SK-N-SH (cell line): ENCODE results near the gene KRTAP10-1. TPM values are rescaled to one million over a fixed set of nuclear protein-coding genes. Genes with fewer than 3 reads are reported as not detected.
A peak's percentile ranks its signal among the peaks of the same experiment; 100 is the strongest.

Source experiments
- CTCF ChIA-PET: fragments of 300-600, 350-600 bp; formaldehyde crosslinking; extraction: SDS; loops from one replicate; lab custom pipeline; 2021; lab: Yijun Ruan, JAX
- POLR2A ChIA-PET: fragments of 350-600 bp; sonication (Branson Sonifier 250); formaldehyde crosslinking; extraction: SDS; loops from one replicate; lab custom pipeline; 2020; ENCODE audit warnings: antibody characterized with exemption, inconsistent platforms; lab: Yijun Ruan, JAX
- DNase-seq: peaks from one replicate; pipeline ENCODE4 v3.0.0; 2012
- H2AFZ ChIP-seq: fragments of 200-600 bp; sonication (generic); 2 replicates; pipeline ENCODE4 v1.8.1; 2016; ENCODE audit warnings: antibody characterized with exemption, mild to moderate bottlenecking, low read depth
- H3F3A ChIP-seq: fragments of 200-600 bp; sonication (generic); replicated peaks from 2 replicates; pipeline ENCODE3; 2016; ENCODE audit warnings: antibody characterized with exemption, mild to moderate bottlenecking; ENCODE audit not compliant: insufficient read depth
- H3K27ac ChIP-seq, 2 experiments: fragments of 200-500 bp in 1 of 2; fragments of 200-600 bp in 1 of 2; sonication (Bioruptor generic) in 1 of 2; sonication (generic), shearing (Covaris generic) in 1 of 2; 2 replicates each; pipeline versions ENCODE4 v1.5.1 to v1.6.1; 2014 to 2016; ENCODE audit warnings: low read depth in 2 of 2, inconsistent platforms in 1 of 2, low read length in 1 of 2, mild to moderate bottlenecking in 1 of 2, mixed read lengths in 1 of 2
- H3K27me3 ChIP-seq: fragments of 200-600 bp; sonication (generic), shearing (Covaris generic); 2 replicates; pipeline ENCODE4 v1.6.1; 2016; ENCODE audit warnings: mixed run types; ENCODE audit not compliant: insufficient read depth
- H3K36me3 ChIP-seq, 2 experiments: fragments of 200-500 bp in 1 of 2; fragments of 200-600 bp in 1 of 2; sonication (Bioruptor generic) in 1 of 2; sonication (generic) in 1 of 2; replicated peaks in 1 of 2; 2 replicates each; pipeline versions ENCODE3 to v1.5.1; 2014 to 2016; ENCODE audit warnings: low read length in 1 of 2, mild to moderate bottlenecking in 1 of 2; ENCODE audit not compliant: insufficient read depth in 2 of 2, control insufficient read depth in 1 of 2
- H3K4me1 ChIP-seq, 2 experiments: fragments of 200-500 bp in 1 of 2; fragments of 200-600 bp in 1 of 2; sonication (Bioruptor generic) in 1 of 2; sonication (generic), shearing (Covaris generic) in 1 of 2; 2 replicates each; pipeline versions ENCODE4 v1.5.1 to v1.6.1; 2014 to 2016; ENCODE audit warnings: low read depth in 1 of 2, low read length in 1 of 2, mixed run types in 1 of 2; ENCODE audit not compliant: insufficient read depth in 2 of 2, control insufficient read depth in 1 of 2
- H3K4me2 ChIP-seq: fragments of 200-600 bp; sonication (generic), shearing (Covaris generic); 2 replicates; pipeline ENCODE4 v1.6.1; 2017; ENCODE audit warnings: mixed run types
- H3K4me3 ChIP-seq, 2 experiments: fragments of 200-500 bp in 1 of 2; fragments of 200-600 bp in 1 of 2; sonication (Bioruptor generic) in 1 of 2; sonication (generic), shearing (Covaris generic) in 1 of 2; 2 replicates each; pipeline versions ENCODE4 v1.5.1 to v1.8.1; 2014 to 2016; ENCODE audit warnings: low read depth in 2 of 2, inconsistent platforms in 1 of 2, low read length in 1 of 2, mild to moderate bottlenecking in 1 of 2, mixed read lengths in 1 of 2, moderate library complexity in 1 of 2
- H3K79me2 ChIP-seq: fragments of 200-600 bp; sonication (generic); 2 replicates; pipeline ENCODE4 v1.8.1; 2017; ENCODE audit warnings: mild to moderate bottlenecking; ENCODE audit not compliant: insufficient read depth
- H3K9ac ChIP-seq: fragments of 200-600 bp; sonication (generic); 2 replicates; pipeline ENCODE4 v1.6.1; 2017; ENCODE audit warnings: mixed run types
- H3K9me2 ChIP-seq: fragments of 200-600 bp; sonication (generic); 2 replicates; pipeline ENCODE4 v1.6.1; 2017; ENCODE audit warnings: mixed run types
- H3K9me3 ChIP-seq: fragments of 200-600 bp; sonication (generic); 2 replicates; pipeline ENCODE4 v1.6.1; 2017; ENCODE audit warnings: mixed run types, mild to moderate bottlenecking, moderate library complexity
- H4K20me1 ChIP-seq: fragments of 200-600 bp; sonication (generic); 2 replicates; pipeline ENCODE4 v1.6.1; 2017; ENCODE audit warnings: mild to moderate bottlenecking, mixed run types; ENCODE audit not compliant: insufficient read depth
- CTCF ChIP-seq: fragments of 200-600 bp; sonication (generic); IDR thresholded peaks from 2 replicates; pipeline ENCODE4 v1.6.1; 2017; ENCODE audit warnings: antibody characterized with exemption, mild to moderate bottlenecking, moderate library complexity
- FOSL2 ChIP-seq: IDR thresholded peaks from 2 replicates; pipeline ENCODE4 v1.4.0; 2012; ENCODE audit warnings: low read depth, mild to moderate bottlenecking, moderate library complexity, borderline replicate concordance
- NFIC ChIP-seq: IDR thresholded peaks from 2 replicates; pipeline ENCODE4 v1.4.0; 2012; ENCODE audit warnings: borderline replicate concordance
- RAD21 ChIP-seq: IDR thresholded peaks from 2 replicates; pipeline ENCODE4 v1.6.1; 2012; ENCODE audit warnings: mild to moderate bottlenecking, low read length
- RFX5 ChIP-seq: IDR thresholded peaks from 2 replicates; pipeline ENCODE4 v1.6.1; 2012; ENCODE audit warnings: mild to moderate bottlenecking, improper control_type of control experiment, low read length
- SMC3 ChIP-seq: IDR thresholded peaks from 2 replicates; pipeline ENCODE4 v1.6.1; 2012; ENCODE audit warnings: low read depth, low read length, improper control_type of control experiment
- ZBTB33 ChIP-seq: IDR thresholded peaks from 2 replicates; pipeline ENCODE4 v1.4.0; 2012; ENCODE audit warnings: low read depth, borderline replicate concordance
- WGBS: methylation state at CpG from one replicate; pipeline ENCODE4 v1.1.6; 2017; ENCODE audit warnings: low lambda C conversion rate; 5-methylcytosine and 5-hydroxymethylcytosine counted together
- polyA plus RNA-seq, 3 experiments: library from polyadenylated mRNA; depleted of rRNA; stranded (reverse); fragments of >200 nt; gene quantifications; 2 replicates each; pipeline ENCODE4 v1.2.3, GENCODE V29; 2012

KRTAP10-1 gene
- polyA plus RNA-seq, 1 of the 3 experiments (the other 2 are of a cell fraction): not detected

DNA sequence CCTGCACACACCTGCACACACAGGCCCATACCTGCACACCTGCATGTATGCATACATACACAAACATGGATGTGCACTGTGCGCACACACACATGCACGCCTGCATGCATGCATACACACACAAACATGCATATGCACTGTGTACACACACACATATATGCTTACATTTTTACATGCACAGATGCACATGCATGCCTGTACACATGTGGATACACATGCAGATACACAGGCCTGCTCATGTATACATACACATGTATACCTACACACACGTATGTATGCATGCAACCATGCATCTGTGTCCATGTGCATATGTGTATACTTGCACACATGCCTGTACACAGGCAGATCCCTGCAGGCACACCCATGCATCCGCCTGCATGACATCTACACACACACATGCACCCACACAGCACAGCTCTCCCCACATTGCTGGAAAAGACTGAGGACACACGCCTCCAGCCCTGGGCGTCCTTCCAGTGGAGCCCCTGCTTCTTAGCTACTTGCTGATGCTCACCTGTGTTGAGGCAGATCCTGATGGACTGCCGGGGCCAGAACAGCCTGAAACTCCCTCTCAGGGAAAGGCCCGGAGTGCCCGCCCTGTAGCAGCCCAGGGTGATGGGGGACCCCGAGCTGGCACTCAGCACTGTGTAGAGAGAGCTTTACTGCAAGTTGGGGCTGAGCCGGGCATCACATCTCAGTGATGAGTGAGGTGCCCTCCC lies 28.6 kb downstream of the KRTAP10-1 start:
- H3K27me3 ChIP-seq: 0 out of 2 replicates have a peak, but pooled peaks cover 9% of the 10 kb centered on the region
- H3K9me3 ChIP-seq: no peaks in the 10 kb centered on the region
- DNase-seq: no peak
- H3K4me1 ChIP-seq: peaks cover 0 to under 1% of the 10 kb centered on the region in 2 experiments; a peak in 1 of 4 replicates
- no peaks in the 10 kb centered on the region for H4K20me1 ChIP-seq
- H3K4me3 ChIP-seq: no peak overlapping the region
- H2AFZ ChIP-seq: no peak overlapping the region
- POLR2A ChIA-PET: no interaction called here
- no peaks in the 10 kb centered on the region for H3F3A ChIP-seq
- CTCF ChIA-PET: interaction anchor here (0.6 to 3.4 kb wide), 14 partner anchors 8 to 282 kb away, joined by 3 to 31 read pairs (median 4); partner anchors contain the start of gene KRTAP10-12
- WGBS: 59% methylated on average over 10 of the region's 11 CpGs
- no peak overlapping the region for H3K9ac ChIP-seq
- no peak overlapping the region for H3K4me2 ChIP-seq
- no peak for TF ChIP-seq RFX5
- no peak for TF ChIP-seq NFIC
- TF ChIP-seq CTCF: no peak
- no peak for TF ChIP-seq FOSL2
- no peak for TF ChIP-seq ZBTB33
- TF ChIP-seq SMC3: no peak
- H3K9me2 ChIP-seq: no peaks in the 10 kb centered on the region
- H3K36me3 ChIP-seq: no peaks in the 10 kb centered on the region
- no peaks in the 10 kb centered on the region for H3K79me2 ChIP-seq
- H3K27ac ChIP-seq: no peak overlapping the region

DNA sequence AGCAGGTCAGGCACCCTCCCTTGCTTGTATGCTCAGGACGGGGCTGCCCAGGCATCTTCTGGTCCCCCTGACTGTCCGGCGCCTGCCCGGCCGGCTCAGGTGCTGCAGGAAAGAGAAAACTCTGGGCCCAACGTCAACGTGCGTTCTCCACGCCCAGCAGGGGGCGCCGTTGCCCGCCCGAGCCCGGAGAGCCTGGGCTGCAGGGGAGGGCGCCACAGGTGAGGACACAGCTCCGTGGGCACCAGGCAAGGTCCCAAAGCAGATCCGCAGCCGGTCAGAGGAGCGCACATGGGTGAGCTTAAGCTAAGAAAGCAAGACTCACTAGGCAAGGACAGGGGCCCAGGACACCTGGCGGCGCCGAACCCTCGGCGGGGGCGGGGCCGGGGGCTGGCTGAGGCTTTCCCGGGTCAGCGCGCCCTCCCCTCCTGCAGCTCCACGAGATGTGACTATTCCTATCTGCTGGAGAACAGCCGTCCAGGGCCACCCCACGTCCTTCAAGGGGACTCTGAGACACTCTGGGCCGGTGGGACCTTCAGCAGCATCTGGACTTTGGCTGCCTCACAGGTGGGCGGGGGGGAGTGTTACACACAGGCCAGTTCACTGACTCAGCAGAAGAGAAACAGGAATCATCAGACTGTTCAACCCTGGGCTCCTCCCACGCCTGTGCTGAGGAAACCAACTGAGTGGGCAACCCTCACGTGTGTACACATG lies 29.3 kb downstream of the KRTAP10-1 start:
- Histone ChIP-seq H3F3A (no peaks in the 10 kb centered on the region), H3K27me3 (0 out of 2 replicates have a peak, but pooled peaks cover 9% of the 10 kb centered on the region), H3K9me2 (no peaks in the 10 kb centered on the region), H3K9ac (no peak overlapping the region), H3K79me2 (no peaks in the 10 kb centered on the region), H2AFZ (no peak overlapping the region), H3K4me2 (peak overlapping the region; percentile 33), H3K36me3 (no peaks in the 10 kb centered on the region), H3K27ac (no peak overlapping the region), H3K4me1 (no peaks in the 10 kb centered on the region; a peak in 1 of 4 replicates), H3K4me3 (peak overlapping the region in 1 of 2 experiments; percentile 41; a peak in 1 of 4 replicates), H4K20me1 (no peaks in the 10 kb centered on the region), H3K9me3 (no peaks in the 10 kb centered on the region)
- peak; percentile 83 for DNase-seq
- ChIA-PET POLR2A (no interaction called here), CTCF (interaction anchor here (0.6 to 3.4 kb wide), 18 partner anchors 8 to 290 kb away, joined by 3 to 31 read pairs (median 4); partner anchors contain the start of genes KRTAP10-12 and UBE2G2)
- WGBS: 45% methylated on average over 13 of the region's 36 CpGs
- TF ChIP-seq RAD21 (peak; percentile 60), FOSL2 (no peak), CTCF (peak; percentile 85), SMC3 (peak; percentile 44)
